Measurements from ENCODE around the gene KLC1.

DNA sequence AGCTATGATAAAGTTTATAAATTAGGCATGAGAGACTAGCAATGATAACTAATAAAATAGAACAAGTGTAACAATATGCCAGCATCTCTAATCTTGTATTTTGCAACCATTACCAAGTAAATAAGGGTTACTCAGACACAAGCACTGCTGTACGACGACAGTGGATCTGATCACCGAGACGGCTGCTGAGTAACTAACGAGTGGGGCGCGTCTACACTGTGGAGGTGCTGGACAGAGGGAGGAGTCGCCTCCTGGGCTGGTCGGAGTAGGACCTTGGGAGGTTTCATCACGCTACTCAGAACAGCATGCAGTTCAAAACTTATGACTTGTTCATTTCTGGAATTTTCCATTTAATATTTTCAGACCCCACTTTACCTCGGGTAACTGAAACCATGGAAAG is 47.8 kb upstream of the KLC1 start:
- TF ChIP-seq, protein P1, sequence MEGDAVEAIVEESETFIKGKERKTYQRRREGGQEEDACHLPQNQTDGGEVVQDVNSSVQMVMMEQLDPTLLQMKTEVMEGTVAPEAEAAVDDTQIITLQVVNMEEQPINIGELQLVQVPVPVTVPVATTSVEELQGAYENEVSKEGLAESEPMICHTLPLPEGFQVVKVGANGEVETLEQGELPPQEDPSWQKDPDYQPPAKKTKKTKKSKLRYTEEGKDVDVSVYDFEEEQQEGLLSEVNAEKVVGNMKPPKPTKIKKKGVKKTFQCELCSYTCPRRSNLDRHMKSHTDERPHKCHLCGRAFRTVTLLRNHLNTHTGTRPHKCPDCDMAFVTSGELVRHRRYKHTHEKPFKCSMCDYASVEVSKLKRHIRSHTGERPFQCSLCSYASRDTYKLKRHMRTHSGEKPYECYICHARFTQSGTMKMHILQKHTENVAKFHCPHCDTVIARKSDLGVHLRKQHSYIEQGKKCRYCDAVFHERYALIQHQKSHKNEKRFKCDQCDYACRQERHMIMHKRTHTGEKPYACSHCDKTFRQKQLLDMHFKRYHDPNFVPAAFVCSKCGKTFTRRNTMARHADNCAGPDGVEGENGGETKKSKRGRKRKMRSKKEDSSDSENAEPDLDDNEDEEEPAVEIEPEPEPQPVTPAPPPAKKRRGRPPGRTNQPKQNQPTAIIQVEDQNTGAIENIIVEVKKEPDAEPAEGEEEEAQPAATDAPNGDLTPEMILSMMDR (conservative IDR thresholded peaks at IDR 0.05; ENCODE audit: low read depth, low read length), result no peak
- TF ChIP-seq EZH2phosphoT487 (IDR thresholded peaks at IDR 0.05; ENCODE audit: borderline replicate concordance, low read length), result no peak

Measured in PC-3 (cell line).